Measurements from ENCODE around the gene DKK3.

Gene DKK3

GRCh38 chr11:11980841-11981308 is 27.6 kb downstream of the DKK3 start:
- no peak for DNase-seq

DNA sequence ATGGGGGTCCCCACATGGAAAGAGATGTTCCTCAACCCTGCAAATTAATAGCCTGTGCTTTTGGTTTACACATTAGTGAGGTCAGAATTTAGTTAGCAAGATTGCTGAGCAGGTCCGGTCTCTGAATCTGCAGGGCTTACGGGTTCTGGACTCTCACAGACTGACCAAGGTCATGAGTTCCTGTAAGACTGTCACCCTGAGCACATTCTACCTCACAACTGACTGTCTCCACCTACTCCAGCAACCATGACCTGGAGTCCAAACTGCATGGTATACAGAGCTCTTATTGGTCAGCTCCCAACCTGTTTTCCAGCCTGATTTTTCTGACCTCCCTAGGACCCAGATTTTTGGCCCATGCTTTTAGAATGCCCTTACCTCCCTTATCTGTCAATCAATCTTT is 28.2 kb downstream of the DKK3 start:
- DNase-seq, result no peak

DNA sequence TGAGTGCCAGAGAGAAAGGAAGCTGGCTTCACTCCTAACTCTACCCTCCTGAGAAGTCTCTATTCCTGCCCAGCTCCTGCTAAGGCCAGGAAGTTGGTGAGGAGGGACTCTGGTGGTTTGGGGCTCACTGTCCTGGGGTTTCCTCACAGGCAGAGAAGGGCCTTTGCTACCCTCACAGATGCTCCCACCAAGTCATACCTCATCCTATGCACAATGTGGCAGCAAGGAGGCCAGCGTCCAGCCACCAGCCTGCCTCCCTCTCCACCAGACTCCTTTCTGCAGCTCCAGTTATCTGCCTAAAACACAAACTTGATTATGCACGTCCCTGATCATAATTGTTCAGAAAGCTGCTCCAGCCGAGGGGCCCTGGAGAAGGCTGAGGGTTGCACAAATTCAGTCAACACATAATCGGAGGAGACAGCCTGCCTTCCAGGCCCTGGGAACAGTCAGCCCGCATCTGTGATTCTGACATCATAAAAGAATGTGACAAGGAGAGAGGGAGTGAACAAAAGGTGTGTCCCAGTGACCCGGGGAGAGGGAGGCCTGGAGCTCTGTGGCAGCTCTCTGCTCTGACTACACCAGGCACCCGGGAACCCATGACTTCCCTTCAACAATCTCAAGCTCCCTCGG is 28.8 kb downstream of the DKK3 start:
- no peak for DNase-seq

DNA sequence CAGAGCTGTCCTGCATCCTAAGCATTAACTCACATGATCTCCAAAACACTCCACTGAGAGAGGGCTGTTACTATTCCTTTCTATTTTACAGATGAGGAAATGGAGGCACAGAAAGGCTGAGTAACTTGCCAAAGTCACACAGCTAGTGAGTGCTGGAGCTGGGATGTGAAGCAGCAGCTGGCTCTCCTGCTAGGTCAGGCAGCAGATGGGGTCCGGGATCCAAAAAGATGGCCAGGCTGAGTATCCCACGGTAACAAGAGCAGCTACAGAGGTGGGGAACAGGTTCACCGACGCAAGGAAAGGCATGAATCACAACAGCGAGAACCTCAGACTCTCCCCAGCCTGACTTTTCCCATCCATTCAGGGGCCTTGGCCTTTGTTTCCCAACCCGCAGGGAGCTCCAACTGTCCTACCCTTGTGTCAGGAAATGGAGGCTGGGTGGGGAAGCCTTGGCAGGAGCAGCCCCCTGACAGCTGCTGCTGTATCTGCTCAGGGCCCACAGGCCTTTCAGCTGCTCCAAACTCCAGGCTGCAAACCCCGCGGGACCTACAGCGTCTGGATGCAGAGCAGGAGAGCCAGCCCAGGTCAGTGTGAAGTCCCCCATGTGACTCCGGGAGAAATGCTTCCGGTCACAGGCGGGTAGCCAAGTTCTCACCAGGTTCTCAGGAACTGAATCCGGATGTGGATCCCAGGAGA is 29.5 kb downstream of the DKK3 start:
- no peak for DNase-seq

DNA sequence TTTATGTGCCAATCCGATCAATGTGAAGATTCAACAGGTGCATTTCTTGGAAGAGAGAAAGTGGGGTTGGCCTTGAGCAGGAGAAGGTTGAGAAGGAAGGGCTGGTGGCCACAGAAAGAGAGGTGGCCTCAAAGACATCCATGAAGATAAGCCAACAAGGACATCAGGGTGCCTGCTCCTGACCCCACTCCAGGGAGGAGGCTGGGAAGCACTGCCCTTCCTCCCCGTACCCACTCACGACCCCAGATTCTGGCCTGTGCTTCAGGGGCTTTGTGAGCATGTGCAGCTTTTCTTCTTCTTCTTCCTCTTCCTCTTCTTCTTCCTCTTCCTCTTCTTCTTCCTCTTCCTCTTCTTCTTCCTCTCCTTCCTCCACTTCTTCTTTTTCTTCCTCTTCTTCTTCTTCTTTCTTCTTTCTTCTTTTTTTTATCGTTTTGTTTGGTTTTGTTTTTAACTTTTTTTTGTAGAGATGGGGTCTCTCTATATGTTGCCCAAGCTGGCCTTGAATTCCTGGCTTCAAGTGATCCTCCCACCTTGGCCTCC is 30.3 kb downstream of the DKK3 start:
- DNase-seq, result no peak

DNA sequence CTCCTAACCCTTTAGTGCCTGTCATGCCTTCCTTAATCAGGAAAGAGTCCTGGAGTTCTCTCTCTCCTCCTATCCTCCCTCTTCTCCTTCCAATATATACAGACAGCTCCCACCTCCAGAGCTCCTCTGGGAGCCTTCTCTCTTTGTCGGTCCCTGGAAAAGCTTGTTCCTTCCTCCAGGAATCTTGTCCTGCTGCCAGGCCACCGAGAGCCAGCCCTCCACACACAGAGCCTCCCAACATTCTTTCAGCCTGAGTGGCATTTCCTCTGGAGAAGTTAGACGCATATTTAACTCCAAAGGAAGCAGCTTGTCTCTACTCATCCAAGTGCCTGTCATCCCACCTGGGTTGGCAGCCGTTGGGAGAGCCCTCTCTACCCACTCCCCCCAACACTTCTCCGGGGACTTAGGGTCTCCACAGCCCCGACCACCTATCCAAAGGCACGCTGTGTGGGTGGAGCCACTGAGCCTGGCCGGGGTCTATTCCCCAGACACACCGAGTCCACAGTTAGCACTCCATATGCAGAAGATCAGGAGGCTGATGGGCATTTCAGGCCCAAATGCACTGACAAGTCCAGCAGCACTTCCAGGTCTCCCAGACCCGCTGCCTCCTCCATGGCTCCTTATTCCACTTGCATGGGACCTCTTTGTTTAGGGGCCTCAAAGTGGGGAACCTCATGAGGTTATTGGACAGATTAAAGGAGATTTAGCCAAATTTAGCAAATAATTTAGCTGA is 31.1 kb downstream of the DKK3 start:
- no peak for DNase-seq

DNA sequence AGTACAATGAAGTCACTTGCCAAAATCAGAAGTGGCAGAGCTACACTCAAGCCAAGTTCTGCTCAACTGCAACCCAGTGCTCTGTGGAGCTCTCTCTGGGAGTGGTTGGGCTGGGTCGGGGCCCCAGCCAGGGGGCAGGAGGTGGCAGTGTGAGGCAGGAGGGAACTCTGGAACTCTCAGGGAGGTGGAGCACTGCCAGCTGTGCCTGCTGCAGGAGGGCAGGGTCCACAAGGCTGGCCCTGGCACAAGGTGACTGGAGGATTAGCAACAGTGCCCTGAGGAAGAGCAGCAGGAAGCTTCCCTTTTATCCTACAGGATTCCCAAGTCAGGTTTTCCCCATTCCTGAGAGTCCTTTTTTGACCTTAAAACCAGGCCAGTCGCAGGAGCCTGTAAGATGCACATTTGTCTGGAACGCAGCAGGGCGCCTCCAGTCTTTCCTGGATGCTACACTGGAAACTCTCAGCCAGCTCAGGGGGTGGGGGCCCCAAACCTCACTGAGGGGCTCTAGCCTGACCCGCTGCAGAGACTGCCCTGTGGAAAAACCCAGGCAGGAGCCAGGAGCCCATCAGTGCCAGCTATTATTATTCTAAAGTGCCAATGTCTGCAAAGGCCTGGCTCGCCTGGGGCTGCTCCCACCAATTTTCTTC is 31.8 kb downstream of the DKK3 start:
- DNase-seq, result no peak

- DNase-seq, result no peak
Observed at GRCh38 chr11:11975201-11976092, 33.0 kb downstream of the DKK3 start.

- no peak for DNase-seq
Observed at GRCh38 chr11:11973866-11974265, 34.6 kb downstream of the DKK3 start.

DNA sequence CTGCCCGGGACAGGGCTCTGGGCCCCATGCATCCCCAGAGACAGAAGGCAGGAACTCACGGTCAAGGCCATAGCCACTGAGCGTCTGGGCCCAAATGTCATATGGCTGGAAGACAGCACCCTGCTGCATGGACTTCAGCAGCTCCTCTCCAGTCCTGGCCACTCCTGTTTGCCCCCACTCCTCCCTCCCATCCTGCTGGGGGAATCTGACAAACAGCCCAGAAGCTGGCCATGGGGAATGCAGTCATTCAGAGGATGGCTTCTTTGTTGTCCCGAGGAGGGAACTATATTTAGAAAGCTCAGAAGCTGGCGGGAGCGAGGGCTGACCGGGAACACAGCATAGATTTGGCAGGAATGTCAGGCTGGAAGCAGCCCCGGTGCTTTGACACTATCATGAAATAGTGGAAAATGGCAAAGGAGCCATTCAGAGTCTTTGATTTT is 35.0 kb downstream of the DKK3 start:
- no peak for DNase-seq

- no peak for DNase-seq
Observed at GRCh38 chr11:11972730-11973341, 35.6 kb downstream of the DKK3 start.

DNA sequence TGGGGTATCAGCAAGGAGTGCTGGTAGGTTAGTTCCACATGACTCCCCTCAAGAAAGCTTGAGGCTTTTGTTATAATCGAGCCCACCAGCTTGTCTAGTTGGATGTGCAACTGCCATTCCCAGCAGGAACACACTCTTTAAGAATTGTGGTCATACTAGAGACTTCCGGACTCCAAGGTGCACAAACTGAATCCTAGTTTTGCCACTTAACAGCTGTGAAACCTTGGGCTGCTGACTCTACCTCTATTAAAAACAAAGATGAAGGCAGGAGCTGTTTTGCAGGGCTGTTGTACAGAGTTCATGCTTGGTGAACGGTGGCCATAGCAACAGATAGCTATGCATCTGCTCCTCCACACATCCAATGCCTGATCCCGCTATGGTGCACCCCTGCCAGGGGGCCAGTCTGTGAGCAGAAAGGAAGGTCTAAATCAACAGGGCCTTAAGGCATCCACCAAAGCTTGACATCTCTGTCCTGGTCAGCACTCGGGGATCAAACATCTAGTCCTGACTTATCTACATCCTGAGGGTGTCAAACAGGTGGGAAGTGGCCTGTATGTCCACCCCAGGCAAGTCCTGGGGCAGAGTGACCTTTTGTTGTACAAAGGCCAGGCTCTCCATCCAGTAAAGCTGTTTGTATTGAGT is 36.4 kb downstream of the DKK3 start:
- no peak for DNase-seq

DNA sequence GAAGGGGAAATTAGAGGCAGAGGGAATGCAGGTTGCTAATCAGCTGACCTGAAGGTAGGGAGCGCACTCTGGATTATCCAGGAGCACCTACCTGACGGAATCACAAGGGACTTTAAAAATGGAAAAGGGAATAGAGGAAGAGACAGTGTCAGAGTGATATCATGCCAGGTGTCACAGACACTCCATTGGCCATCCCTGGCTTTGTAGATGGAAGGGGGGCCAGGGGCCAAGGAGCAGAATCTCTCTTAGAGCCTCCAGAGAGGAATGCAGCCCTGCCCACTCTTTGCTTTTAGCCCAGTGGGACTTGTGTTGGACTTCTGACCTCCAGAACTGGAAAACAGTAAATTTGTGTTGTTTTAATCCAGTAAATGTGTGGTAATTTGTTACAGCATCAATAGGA is 37.9 kb downstream of the DKK3 start:
- DNase-seq, result no peak

GRCh38 chr11:11969380-11970215 is 38.8 kb downstream of the DKK3 start:
- no peak for DNase-seq

- DNase-seq, result no peak
Observed at GRCh38 chr11:11968511-11969280, 39.7 kb downstream of the DKK3 start.

GRCh38 chr11:11967669-11968510 is 40.5 kb downstream of the DKK3 start:
- no peak for DNase-seq

GRCh38 chr11:11966826-11967668 is 41.4 kb downstream of the DKK3 start:
- DNase-seq, result peak; percentile 68
